Melanocyte of skin (primary cell): ENCODE data around the gene DCAF8. TPM values are rescaled to one million over a fixed set of nuclear protein-coding genes. Genes with fewer than 3 reads are reported as not detected.

Source experiments
- total RNA-seq, 2 donors: library from RNA; depleted of rRNA; stranded (reverse); fragments of >200 nt; gene quantifications; 2 replicates each; pipeline ENCODE4 v1.2.3, GENCODE V29; 2012

Gene DCAF8
- 10 to 100 TPM; 59.3 to 75.0 TPM for total RNA-seq

GRCh38 chr1:160261893-160262794, at the start of gene DCAF8:
Gene DCAF8, minus strand, starts transcription at chr1:160262549. Its CDS starts 18,541 bp downstream, at chr1:160244008.

GRCh38 chr1:160284782-160285344, 22.5 kb upstream of the DCAF8 start, which contains the start of gene PEX19:
Gene PEX19, minus strand, starts transcription at chr1:160285133. Its CDS starts 9 bp downstream, at chr1:160285124.

GRCh38 chr1:160205242-160206035, 56.9 kb downstream of the DCAF8 start, which contains the start of gene PEA15:
Gene PEA15, plus strand, starts transcription at chr1:160205384. Its CDS starts 6,161 bp downstream, at chr1:160211545.

GRCh38 chr1:160189649-160190625, 72.4 kb downstream of the DCAF8 start, which contains the start of gene CASQ1:
Gene CASQ1, plus strand, starts transcription at chr1:160190575. Its CDS starts 177 bp downstream, at chr1:160190752.

Other genes with a start within 250 kb of the DCAF8 start
- gene PIGM, start 230.6 kb downstream of the DCAF8 start, total RNA-seq = 1 to 10 TPM; 4.8 to 5.0 TPM
- under 1 TPM in 1 of 2 donors, not detected in 1; under 0.01 TPM for gene KCNJ10, start 192.4 kb downstream of the DCAF8 start, total RNA-seq
- not detected for gene KCNJ9, start 181.0 kb downstream of the DCAF8 start, total RNA-seq
- gene IGSF8, start 163.9 kb downstream of the DCAF8 start, total RNA-seq = 100 to 1,000 TPM in 1 of 2 donors, 10 to 100 TPM in 1; 88.4 to 172 TPM
- gene ATP1A2, start 146.8 kb downstream of the DCAF8 start, total RNA-seq = not detected
- under 1 TPM in 1 of 2 donors, not detected in 1; under 0.01 TPM for gene ATP1A4, start 110.9 kb downstream of the DCAF8 start, total RNA-seq
- not detected for gene CASQ1, start 72.0 kb downstream of the DCAF8 start, total RNA-seq
- gene PEA15, start 57.2 kb downstream of the DCAF8 start, total RNA-seq = 10 to 100 TPM; 60.6 to 79.9 TPM
- 10 to 100 TPM; 46.0 to 61.9 TPM for gene PEX19, start 22.6 kb upstream of the DCAF8 start, total RNA-seq
- gene COPA, start 80.7 kb upstream of the DCAF8 start, total RNA-seq = 100 to 1,000 TPM; 133 to 194 TPM
- 100 to 1,000 TPM; 110 to 132 TPM for gene NCSTN, start 80.8 kb upstream of the DCAF8 start, total RNA-seq
- gene NHLH1, start 104.5 kb upstream of the DCAF8 start, total RNA-seq = under 1 TPM; under 0.01 TPM
- gene VANGL2, start 138.0 kb upstream of the DCAF8 start, total RNA-seq = 1 to 10 TPM; 4.7 to 4.8 TPM